ENCODE measurements around the gene NEDD9. TPM values are rescaled to one million over a fixed set of nuclear protein-coding genes. Genes with fewer than 3 reads are reported as not detected.

The NEDD9 gene
- polyA plus RNA-seq, 1 donor (not counting 4 experiments of a cell fraction or from before 2014, with no cell fraction given): 3.3 TPM

GRCh38 chr6:11250108-11250507 is 17.6 kb upstream of the NEDD9 start:
- DNase-seq (ENCODE audit: low read depth, low spot score) (no peak), FAIRE-seq (no peak)
- H3K9ac ChIP-seq (ENCODE audit: control insufficient read depth, extremely low read depth, insufficient read depth, low read length): no peak overlapping the region
- no peaks in the 10 kb centered on the region for H3K9me1 ChIP-seq (ENCODE audit: control insufficient read depth, extremely low read depth, insufficient read depth, low read length)
- H3K27me3 ChIP-seq (ENCODE audit: control insufficient read depth, extremely low read depth, insufficient read depth, low read length): no peaks in the 10 kb centered on the region
- dilution Hi-C loops (cut with MboI; ENCODE audit: extremely low pct_ligation_motif_present, low sequenced_read_pairs): no loop called here
- no peak overlapping the region for H2AFZ ChIP-seq (ENCODE audit: control insufficient read depth, low read length)
- peaks cover 3% of the 10 kb centered on the region for H3K9me3 ChIP-seq (ENCODE audit: control insufficient read depth, low read depth, low read length)
- H3K79me2 ChIP-seq (ENCODE audit: control insufficient read depth, insufficient read depth, low read length): no peaks in the 10 kb centered on the region
- no peaks in the 10 kb centered on the region for H3K36me3 ChIP-seq (ENCODE audit: control insufficient read depth in 2 of 2, extremely low read depth in 1 of 2, insufficient read depth in 2 of 2, low read length in 2 of 2)
- no peak overlapping the region for H3K27ac ChIP-seq (ENCODE audit: control insufficient read depth, insufficient read depth, low read length)
- TF ChIP-seq EZH2 (IDR thresholded peaks at IDR 0.05; ENCODE audit: low read length) (no peak), CTCF (optimal IDR thresholded peaks at IDR 0.05 in 1 of 3, IDR thresholded peaks at IDR 0.05 in 1 of 3, conservative IDR thresholded peaks at IDR 0.05 in 1 of 3; ENCODE audit: extremely low read depth in 1 of 3, insufficient read depth in 2 of 3, low read length in 3 of 3) (no peak)
- no peaks in the 10 kb centered on the region for H4K20me1 ChIP-seq (ENCODE audit: control insufficient read depth, extremely low read depth, insufficient read depth, low read length)
- no peak overlapping the region for H3K4me3 ChIP-seq (ENCODE audit: control insufficient read depth in 2 of 3, extremely low read depth in 1 of 3, insufficient read depth in 2 of 3, low read depth in 1 of 3, low read length in 3 of 3)
- no peak overlapping the region for H3K4me2 ChIP-seq (ENCODE audit: control insufficient read depth, extremely low read depth, insufficient read depth, low read depth, low read length)
- H3K4me1 ChIP-seq (ENCODE audit: control insufficient read depth, extremely low read depth, insufficient read depth, low read length): peaks cover 14% of the 10 kb centered on the region

GRCh38 chr6:11248974-11249761 is 16.7 kb upstream of the NEDD9 start:
- peaks cover 14% of the 10 kb centered on the region for H3K4me1 ChIP-seq (ENCODE audit: control insufficient read depth, extremely low read depth, insufficient read depth, low read length)
- H3K9me1 ChIP-seq (ENCODE audit: control insufficient read depth, extremely low read depth, insufficient read depth, low read length): no peaks in the 10 kb centered on the region
- TF ChIP-seq EZH2 (IDR thresholded peaks at IDR 0.05; ENCODE audit: low read length) (no peak), CTCF (optimal IDR thresholded peaks at IDR 0.05 in 1 of 3, IDR thresholded peaks at IDR 0.05 in 1 of 3, conservative IDR thresholded peaks at IDR 0.05 in 1 of 3; ENCODE audit: extremely low read depth in 1 of 3, insufficient read depth in 2 of 3, low read length in 3 of 3) (no peak)
- no peak overlapping the region for H2AFZ ChIP-seq (ENCODE audit: control insufficient read depth, low read length)
- no peaks in the 10 kb centered on the region for H3K27me3 ChIP-seq (ENCODE audit: control insufficient read depth, extremely low read depth, insufficient read depth, low read length)
- no peaks in the 10 kb centered on the region for H3K36me3 ChIP-seq (ENCODE audit: control insufficient read depth in 2 of 2, extremely low read depth in 1 of 2, insufficient read depth in 2 of 2, low read length in 2 of 2)
- dilution Hi-C loops (cut with MboI; ENCODE audit: extremely low pct_ligation_motif_present, low sequenced_read_pairs): no loop called here
- no peak overlapping the region for H3K4me3 ChIP-seq (ENCODE audit: control insufficient read depth in 2 of 3, extremely low read depth in 1 of 3, insufficient read depth in 2 of 3, low read depth in 1 of 3, low read length in 3 of 3)
- H3K4me2 ChIP-seq (ENCODE audit: control insufficient read depth, extremely low read depth, insufficient read depth, low read depth, low read length): no peak overlapping the region
- no peak for FAIRE-seq
- no peak overlapping the region for H3K9ac ChIP-seq (ENCODE audit: control insufficient read depth, extremely low read depth, insufficient read depth, low read length)
- peaks cover 3% of the 10 kb centered on the region for H3K9me3 ChIP-seq (ENCODE audit: control insufficient read depth, low read depth, low read length)
- H3K27ac ChIP-seq (ENCODE audit: control insufficient read depth, insufficient read depth, low read length): no peak overlapping the region
- H4K20me1 ChIP-seq (ENCODE audit: control insufficient read depth, extremely low read depth, insufficient read depth, low read length): no peaks in the 10 kb centered on the region
- H3K79me2 ChIP-seq (ENCODE audit: control insufficient read depth, insufficient read depth, low read length): no peaks in the 10 kb centered on the region
- DNase-seq (ENCODE audit: low read depth, low spot score): no peak
